ENCODE results near the gene RGS10.
A peak's percentile ranks its signal among the peaks of the same experiment; 100 is the strongest.

Gene RGS10

DNA sequence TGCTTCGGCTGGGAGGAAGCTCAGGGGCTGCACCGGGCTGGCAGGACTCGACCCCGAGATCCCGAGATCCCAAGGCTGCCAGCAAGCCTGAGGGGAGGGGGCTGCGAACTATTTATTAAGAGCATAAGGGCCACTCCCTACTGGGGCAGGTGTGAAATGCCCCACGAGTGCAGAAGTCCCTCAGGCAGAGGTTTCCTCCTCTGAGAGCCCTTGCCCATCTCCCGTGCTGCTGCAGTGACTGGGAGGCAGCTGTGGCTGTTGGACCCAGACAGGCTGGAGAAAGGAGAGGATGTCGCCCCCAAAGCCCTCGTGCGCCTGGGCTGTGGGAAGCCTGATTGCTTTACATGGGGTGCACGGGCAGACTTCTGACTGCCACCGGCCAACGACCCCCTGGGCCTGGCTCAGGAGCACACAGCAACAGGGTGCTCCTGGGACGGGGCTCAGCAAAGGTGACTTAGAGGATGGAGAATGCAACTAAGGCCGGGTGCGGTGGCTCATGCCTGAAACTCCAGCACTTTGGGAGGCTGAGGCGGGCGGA lies 39.8 kb downstream of the RGS10 start:
- Histone ChIP-seq H3K79me1 (ENCODE audit: low read depth, low read length) (no peaks in the 10 kb centered on the region), H2AFZ (ENCODE audit: low read length) (peak overlapping the region; percentile 61), H3K27ac (replicated peaks; ENCODE audit: low read length) (no peak overlapping the region), H3K27me3 (ENCODE audit: control insufficient read depth in 3 of 3, insufficient read depth in 3 of 3, low read depth in 1 of 3, low read length in 3 of 3) (peaks cover 0 to 6% (median 0%) of the 10 kb centered on the region in 3 experiments), H3K4me2 (ENCODE audit: insufficient read depth, low read length, poor library complexity, severe bottlenecking) (no peak overlapping the region), H3K14ac (ENCODE audit: low read length) (peak overlapping the region; percentile 84), H3K23ac (ENCODE audit: low read depth, low read length, poor library complexity) (peak overlapping the region; percentile 12), H4K8ac (ENCODE audit: low read depth, low read length) (no peak overlapping the region), H3K18ac (ENCODE audit: low read length) (peak overlapping the region; percentile 82), H2BK120ac (ENCODE audit: low read depth, low read length) (peak overlapping the region; percentile 77), H3K4me3 (ENCODE audit: low read length in 2 of 2) (peak overlapping the region in 1 of 2 donors; percentile 54), H3K9ac (ENCODE audit: low read depth, low read length, poor library complexity) (no peak overlapping the region), H2BK5ac (ENCODE audit: low read length) (no peak overlapping the region), H3K9me3 (replicated peaks in 1 of 2; ENCODE audit: control insufficient read depth in 2 of 2, insufficient read depth in 1 of 2, low read depth in 1 of 2, low read length in 2 of 2) (no peaks in the 10 kb centered on the region), H2AK5ac (ENCODE audit: low read depth, low read length) (peak overlapping the region; percentile 24), H2BK12ac (ENCODE audit: low read length) (peak overlapping the region; percentile 27), H3K36me3 (replicated peaks in 1 of 2; ENCODE audit: control insufficient read depth in 2 of 2, insufficient read depth in 2 of 2, low read length in 2 of 2) (no peaks in the 10 kb centered on the region), H4K91ac (ENCODE audit: low read depth, low read length, poor library complexity) (no peak overlapping the region), H2BK15ac (ENCODE audit: low read length) (no peak overlapping the region), H3K4me1 (ENCODE audit: control insufficient read depth in 2 of 2, insufficient read depth in 1 of 2, low read depth in 1 of 2, low read length in 2 of 2) (peaks cover 5 to 6% of the 10 kb centered on the region in 2 donors), H3K4ac (ENCODE audit: low read length) (peak overlapping the region; percentile 47)
- no peak for DNase-seq (ENCODE audit: low spot score)
- WGBS, 2 donors (ENCODE audit: extremely low coverage in 2 of 2, insufficient read length in 2 of 2, insufficient replicate concordance in 1 of 2) = no CpG with 5 or more reads among the region's 19 CpGs

DNA sequence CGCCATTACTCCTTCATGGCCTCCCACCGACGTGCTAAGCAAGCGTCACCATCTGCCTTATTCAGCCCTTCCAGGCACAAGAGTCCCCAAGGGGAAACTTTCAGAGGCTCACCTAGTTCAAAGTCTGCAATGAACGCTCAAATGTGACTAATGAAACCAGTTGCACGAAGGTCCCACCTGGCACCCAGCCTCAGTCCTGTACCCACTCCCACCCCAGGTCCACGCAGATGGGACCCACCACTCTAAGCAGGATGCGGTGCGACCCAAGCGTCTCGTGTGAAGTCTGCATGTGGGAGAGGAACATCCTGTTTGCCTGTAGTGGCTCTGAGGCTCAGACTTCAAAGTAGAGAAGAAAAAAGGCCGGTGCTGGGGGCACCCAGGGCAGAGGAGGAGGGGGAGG lies 40.3 kb downstream of the RGS10 start:
- Histone ChIP-seq H3K9me3 (replicated peaks in 1 of 2; ENCODE audit: control insufficient read depth in 2 of 2, insufficient read depth in 1 of 2, low read depth in 1 of 2, low read length in 2 of 2) (no peaks in the 10 kb centered on the region), H4K8ac (ENCODE audit: low read depth, low read length) (no peak overlapping the region), H3K27me3 (ENCODE audit: control insufficient read depth in 3 of 3, insufficient read depth in 3 of 3, low read depth in 1 of 3, low read length in 3 of 3) (peaks cover 0 to 6% (median 0%) of the 10 kb centered on the region in 3 experiments), H2BK120ac (ENCODE audit: low read depth, low read length) (no peak overlapping the region), H3K23ac (ENCODE audit: low read depth, low read length, poor library complexity) (no peak overlapping the region), H3K27ac (replicated peaks; ENCODE audit: low read length) (no peak overlapping the region), H2AFZ (ENCODE audit: low read length) (peak overlapping the region; percentile 61), H4K91ac (ENCODE audit: low read depth, low read length, poor library complexity) (no peak overlapping the region), H3K4me2 (ENCODE audit: insufficient read depth, low read length, poor library complexity, severe bottlenecking) (no peak overlapping the region), H3K4me1 (ENCODE audit: control insufficient read depth in 2 of 2, insufficient read depth in 1 of 2, low read depth in 1 of 2, low read length in 2 of 2) (peaks cover 6% of the 10 kb centered on the region in 2 donors), H2AK5ac (ENCODE audit: low read depth, low read length) (peak overlapping the region; percentile 24), H2BK5ac (ENCODE audit: low read length) (no peak overlapping the region), H3K18ac (ENCODE audit: low read length) (peak overlapping the region; percentile 60), H3K4ac (ENCODE audit: low read length) (no peak overlapping the region), H2BK12ac (ENCODE audit: low read length) (no peak overlapping the region), H3K79me1 (ENCODE audit: low read depth, low read length) (no peaks in the 10 kb centered on the region), H2BK15ac (ENCODE audit: low read length) (no peak overlapping the region), H3K14ac (ENCODE audit: low read length) (peak overlapping the region; percentile 63), H3K9ac (ENCODE audit: low read depth, low read length, poor library complexity) (no peak overlapping the region), H3K36me3 (replicated peaks in 1 of 2; ENCODE audit: control insufficient read depth in 2 of 2, insufficient read depth in 2 of 2, low read length in 2 of 2) (no peaks in the 10 kb centered on the region), H3K4me3 (ENCODE audit: low read length in 2 of 2) (no peak overlapping the region)
- DNase-seq (ENCODE audit: low spot score) = no peak
- no CpG with 5 or more reads among the region's 12 CpGs for WGBS, 2 donors (ENCODE audit: extremely low coverage in 2 of 2, insufficient read length in 2 of 2, insufficient replicate concordance in 1 of 2)

DNA sequence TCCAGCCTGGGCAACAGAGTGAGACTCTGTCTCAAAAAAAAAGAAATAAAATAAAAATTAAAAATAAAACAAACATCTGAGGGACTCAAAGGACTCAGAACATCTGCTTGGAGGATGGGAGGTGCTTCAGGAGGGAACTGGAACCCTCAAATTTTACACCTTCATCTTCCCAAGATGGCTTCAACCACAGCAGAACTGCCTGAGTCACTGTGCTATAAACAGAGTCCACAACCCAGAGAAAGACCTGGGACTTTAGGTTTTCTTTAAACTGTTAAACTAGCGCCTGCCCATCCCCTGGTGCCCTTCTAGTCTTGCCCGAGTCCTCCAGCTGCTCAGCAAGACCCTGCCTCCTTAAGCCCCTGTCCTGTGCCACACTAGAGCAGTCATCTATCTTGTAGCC lies 40.8 kb downstream of the RGS10 start:
- H3K9me3 ChIP-seq (replicated peaks in 1 of 2; ENCODE audit: control insufficient read depth in 2 of 2, insufficient read depth in 1 of 2, low read depth in 1 of 2, low read length in 2 of 2) = no peaks in the 10 kb centered on the region
- no peak overlapping the region for H3K18ac ChIP-seq (ENCODE audit: low read length)
- H3K4me2 ChIP-seq (ENCODE audit: insufficient read depth, low read length, poor library complexity, severe bottlenecking) = no peak overlapping the region
- no peak overlapping the region for H2BK5ac ChIP-seq (ENCODE audit: low read length)
- no peak overlapping the region for H2BK12ac ChIP-seq (ENCODE audit: low read length)
- H3K36me3 ChIP-seq (replicated peaks in 1 of 2; ENCODE audit: control insufficient read depth in 2 of 2, insufficient read depth in 2 of 2, low read length in 2 of 2) = no peaks in the 10 kb centered on the region
- WGBS, 2 donors (ENCODE audit: extremely low coverage in 2 of 2, insufficient read length in 2 of 2, insufficient replicate concordance in 1 of 2) = no CpG with 5 or more reads among the region's 2 CpGs
- no peak overlapping the region for H3K4ac ChIP-seq (ENCODE audit: low read length)
- no peak overlapping the region for H2BK15ac ChIP-seq (ENCODE audit: low read length)
- DNase-seq (ENCODE audit: low spot score) = no peak
- H3K9ac ChIP-seq (ENCODE audit: low read depth, low read length, poor library complexity) = no peak overlapping the region
- no peaks in the 10 kb centered on the region for H3K79me1 ChIP-seq (ENCODE audit: low read depth, low read length)
- peaks cover 6 to 7% of the 10 kb centered on the region in 2 donors for H3K4me1 ChIP-seq (ENCODE audit: control insufficient read depth in 2 of 2, insufficient read depth in 1 of 2, low read depth in 1 of 2, low read length in 2 of 2)
- H3K23ac ChIP-seq (ENCODE audit: low read depth, low read length, poor library complexity) = no peak overlapping the region
- H3K27ac ChIP-seq (replicated peaks; ENCODE audit: low read length) = no peak overlapping the region
- no peak overlapping the region for H4K8ac ChIP-seq (ENCODE audit: low read depth, low read length)
- H4K91ac ChIP-seq (ENCODE audit: low read depth, low read length, poor library complexity) = no peak overlapping the region
- no peak overlapping the region for H2AK5ac ChIP-seq (ENCODE audit: low read depth, low read length)
- H2BK120ac ChIP-seq (ENCODE audit: low read depth, low read length) = no peak overlapping the region
- H3K14ac ChIP-seq (ENCODE audit: low read length) = no peak overlapping the region
- peaks cover 0 to 6% (median 0%) of the 10 kb centered on the region in 3 experiments for H3K27me3 ChIP-seq (ENCODE audit: control insufficient read depth in 3 of 3, insufficient read depth in 3 of 3, low read depth in 1 of 3, low read length in 3 of 3)
- no peak overlapping the region for H3K4me3 ChIP-seq (ENCODE audit: low read length in 2 of 2)
- H2AFZ ChIP-seq (ENCODE audit: low read length) = no peak overlapping the region

DNA sequence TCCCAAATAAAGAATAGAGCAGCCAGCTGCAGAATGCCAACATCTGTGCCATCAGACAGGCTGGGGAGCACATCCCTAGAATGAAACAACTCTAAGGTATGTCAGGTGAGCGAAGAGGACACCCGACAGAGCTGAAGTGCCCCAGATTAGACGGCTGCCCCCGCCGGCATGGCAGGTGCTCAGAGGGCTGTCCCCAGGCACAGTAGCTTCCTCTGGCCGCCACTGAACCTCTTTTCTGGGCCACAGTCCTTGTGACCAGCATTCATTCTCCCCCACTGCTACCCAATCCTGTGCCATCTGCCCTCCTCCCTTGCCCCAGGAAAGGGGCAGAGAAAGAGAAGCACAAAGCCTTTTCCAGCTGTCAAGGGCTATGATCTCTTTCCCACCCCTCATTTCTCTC lies 41.7 kb downstream of the RGS10 start:
- no peak overlapping the region for H3K4me2 ChIP-seq (ENCODE audit: insufficient read depth, low read length, poor library complexity, severe bottlenecking)
- H3K4me3 ChIP-seq (ENCODE audit: low read length in 2 of 2) = no peak overlapping the region
- H3K18ac ChIP-seq (ENCODE audit: low read length) = no peak overlapping the region
- no peak overlapping the region for H2BK120ac ChIP-seq (ENCODE audit: low read depth, low read length)
- H3K79me1 ChIP-seq (ENCODE audit: low read depth, low read length) = no peaks in the 10 kb centered on the region
- no peak overlapping the region for H4K91ac ChIP-seq (ENCODE audit: low read depth, low read length, poor library complexity)
- H4K8ac ChIP-seq (ENCODE audit: low read depth, low read length) = no peak overlapping the region
- no CpG with 5 or more reads among the region's 6 CpGs for WGBS, 2 donors (ENCODE audit: extremely low coverage in 2 of 2, insufficient read length in 2 of 2, insufficient replicate concordance in 1 of 2)
- H2BK15ac ChIP-seq (ENCODE audit: low read length) = no peak overlapping the region
- no peak overlapping the region for H3K4ac ChIP-seq (ENCODE audit: low read length)
- no peak for DNase-seq (ENCODE audit: low spot score)
- H3K36me3 ChIP-seq (replicated peaks in 1 of 2; ENCODE audit: control insufficient read depth in 2 of 2, insufficient read depth in 2 of 2, low read length in 2 of 2) = no peaks in the 10 kb centered on the region
- H3K27ac ChIP-seq (replicated peaks; ENCODE audit: low read length) = no peak overlapping the region
- H2BK12ac ChIP-seq (ENCODE audit: low read length) = no peak overlapping the region
- peaks cover 0 to 6% (median 0%) of the 10 kb centered on the region in 3 experiments for H3K27me3 ChIP-seq (ENCODE audit: control insufficient read depth in 3 of 3, insufficient read depth in 3 of 3, low read depth in 1 of 3, low read length in 3 of 3)
- H3K9me3 ChIP-seq (replicated peaks in 1 of 2; ENCODE audit: control insufficient read depth in 2 of 2, insufficient read depth in 1 of 2, low read depth in 1 of 2, low read length in 2 of 2) = no peaks in the 10 kb centered on the region
- no peak overlapping the region for H2AK5ac ChIP-seq (ENCODE audit: low read depth, low read length)
- peaks cover 6 to 7% of the 10 kb centered on the region in 2 donors for H3K4me1 ChIP-seq (ENCODE audit: control insufficient read depth in 2 of 2, insufficient read depth in 1 of 2, low read depth in 1 of 2, low read length in 2 of 2)
- H3K9ac ChIP-seq (ENCODE audit: low read depth, low read length, poor library complexity) = no peak overlapping the region
- no peak overlapping the region for H2AFZ ChIP-seq (ENCODE audit: low read length)
- no peak overlapping the region for H3K14ac ChIP-seq (ENCODE audit: low read length)
- no peak overlapping the region for H2BK5ac ChIP-seq (ENCODE audit: low read length)
- no peak overlapping the region for H3K23ac ChIP-seq (ENCODE audit: low read depth, low read length, poor library complexity)

Data from neuronal stem cell (in vitro differentiated cells).